GM19324 (cell line): ENCODE measurements around the gene GATD1.

Source experiments
- ATAC-seq: cut with Tn5 transposase; IDR thresholded peaks from one replicate; pipeline ENCODE4 v1.9.1; 2021; ENCODE audit warnings: mild to moderate bottlenecking, moderate library complexity; ENCODE audit not compliant: unreplicated experiment, low FRiP score

GATD1 gene

DNA sequence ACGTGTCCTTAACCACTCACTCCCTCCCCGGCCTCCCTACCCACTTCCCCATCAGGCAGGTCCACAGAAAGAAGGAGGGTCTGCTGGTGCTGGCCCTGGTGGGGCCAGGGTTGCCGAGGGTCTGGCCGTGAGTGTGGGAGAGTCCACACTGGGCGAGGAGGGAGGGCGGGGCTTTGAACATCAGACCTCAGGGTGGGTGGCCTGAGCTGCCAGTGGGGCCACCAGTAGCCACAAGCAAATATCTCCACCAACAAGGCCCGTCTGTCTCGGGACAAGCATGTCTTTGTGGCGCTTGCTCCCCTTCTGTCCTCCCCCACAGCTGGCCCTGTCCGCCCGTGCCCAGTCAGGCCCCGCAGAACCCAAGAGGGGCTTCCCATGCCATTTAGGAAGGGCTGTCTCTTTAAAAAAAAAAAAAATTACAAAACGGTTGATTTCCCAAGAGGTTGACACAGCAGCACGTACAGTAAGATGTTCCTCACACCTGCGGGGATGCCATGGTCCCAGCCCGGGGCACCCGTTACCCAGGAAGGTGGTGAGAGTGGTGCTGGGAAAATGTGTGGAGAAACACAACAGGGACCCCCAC is 47.7 kb downstream of the GATD1 start:
- ATAC-seq, result no peak

- no peak for ATAC-seq
Observed at GRCh38 chr11:728901-729491, 48.3 kb downstream of the GATD1 start.

- no peak for ATAC-seq
Observed at GRCh38 chr11:727859-728748, 49.2 kb downstream of the GATD1 start.

DNA sequence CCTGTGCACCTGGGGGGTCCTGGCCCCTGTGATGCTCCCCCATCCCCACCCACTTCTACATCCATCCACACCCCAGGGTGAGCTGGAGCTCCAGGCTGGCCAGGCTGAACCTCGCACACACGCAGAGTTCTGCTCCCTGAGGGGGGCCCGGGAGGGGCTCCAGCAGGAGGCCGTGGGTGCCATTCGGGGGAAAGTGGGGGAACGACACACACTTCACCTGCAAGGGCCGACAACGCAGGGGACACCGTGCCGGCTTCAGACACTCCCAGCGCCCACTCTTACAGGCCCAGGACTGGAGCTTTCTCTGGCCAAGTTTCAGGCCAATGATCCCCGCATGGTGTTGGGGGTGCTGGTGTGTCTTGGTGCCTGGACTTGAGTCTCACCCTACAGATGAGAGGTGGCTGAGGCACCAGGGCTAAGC is 50.0 kb downstream of the GATD1 start:
- no peak for ATAC-seq

DNA sequence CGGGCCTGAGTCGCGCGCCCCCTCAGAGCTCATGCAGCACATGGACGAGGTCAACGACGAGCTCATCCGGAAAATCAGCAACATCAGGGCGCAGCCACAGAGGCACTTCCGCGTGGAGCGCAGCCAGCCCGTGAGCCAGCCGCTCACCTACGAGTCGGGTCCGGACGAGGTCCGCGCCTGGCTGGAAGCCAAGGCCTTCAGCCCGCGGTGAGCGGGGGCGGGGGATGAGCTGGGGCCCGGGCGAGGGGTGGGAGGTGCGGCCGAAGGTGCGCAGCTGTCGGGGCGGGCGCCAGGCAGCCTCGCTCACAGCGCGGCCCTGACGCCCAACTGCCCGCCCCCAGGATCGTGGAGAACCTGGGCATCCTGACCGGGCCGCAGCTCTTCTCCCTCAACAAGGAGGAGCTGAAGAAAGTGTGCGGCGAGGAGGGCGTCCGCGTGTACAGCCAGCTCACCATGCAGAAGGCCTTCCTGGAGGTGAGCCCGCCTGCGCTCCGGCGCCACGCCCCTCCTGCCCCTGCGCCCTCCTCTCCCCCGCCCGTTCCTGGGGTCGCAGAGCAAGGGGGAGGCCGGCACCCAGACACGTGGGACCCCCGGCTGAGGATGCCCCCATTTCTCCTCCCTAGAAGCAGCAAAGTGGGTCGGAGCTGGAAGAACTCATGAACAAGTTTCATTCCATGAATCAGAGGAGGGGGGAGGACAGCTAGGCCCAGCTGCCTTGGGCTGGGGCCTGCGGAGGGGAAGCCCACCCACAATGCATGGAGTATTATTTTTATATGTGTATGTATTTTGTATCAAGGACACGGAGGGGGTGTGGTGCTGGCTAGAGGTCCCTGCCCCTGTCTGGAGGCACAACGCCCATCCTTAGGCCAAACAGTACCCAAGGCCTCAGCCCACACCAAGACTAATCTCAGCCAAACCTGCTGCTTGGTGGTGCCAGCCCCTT is 50.7 kb downstream of the GATD1 start:
- no peak for ATAC-seq

DNA sequence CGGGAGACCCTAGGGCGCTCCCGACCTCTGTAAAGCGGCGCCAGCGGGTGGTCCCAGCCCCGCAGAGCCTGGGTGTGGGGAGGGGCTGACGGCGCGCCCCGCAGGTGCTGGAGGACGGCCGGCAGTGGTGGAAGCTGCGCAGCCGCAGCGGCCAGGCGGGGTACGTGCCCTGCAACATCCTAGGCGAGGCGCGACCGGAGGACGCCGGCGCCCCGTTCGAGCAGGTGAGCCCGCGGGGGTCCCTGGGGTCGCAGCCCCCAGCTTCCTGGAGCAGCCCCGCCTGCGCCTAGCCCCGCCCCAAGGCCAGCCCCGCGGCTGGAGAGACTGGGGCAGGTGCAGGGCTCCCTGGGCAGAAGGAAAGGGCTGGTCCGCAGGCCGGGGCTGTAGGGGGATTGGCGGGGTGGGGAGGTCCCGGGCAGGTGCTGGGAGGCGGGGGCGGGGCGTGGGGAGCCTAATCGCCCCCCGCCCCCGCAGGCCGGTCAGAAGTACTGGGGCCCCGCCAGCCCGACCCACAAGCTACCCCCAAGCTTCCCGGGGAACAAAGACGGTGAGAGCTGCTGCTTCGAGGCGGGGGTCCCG is 51.6 kb downstream of the GATD1 start:
- no peak for ATAC-seq

DNA sequence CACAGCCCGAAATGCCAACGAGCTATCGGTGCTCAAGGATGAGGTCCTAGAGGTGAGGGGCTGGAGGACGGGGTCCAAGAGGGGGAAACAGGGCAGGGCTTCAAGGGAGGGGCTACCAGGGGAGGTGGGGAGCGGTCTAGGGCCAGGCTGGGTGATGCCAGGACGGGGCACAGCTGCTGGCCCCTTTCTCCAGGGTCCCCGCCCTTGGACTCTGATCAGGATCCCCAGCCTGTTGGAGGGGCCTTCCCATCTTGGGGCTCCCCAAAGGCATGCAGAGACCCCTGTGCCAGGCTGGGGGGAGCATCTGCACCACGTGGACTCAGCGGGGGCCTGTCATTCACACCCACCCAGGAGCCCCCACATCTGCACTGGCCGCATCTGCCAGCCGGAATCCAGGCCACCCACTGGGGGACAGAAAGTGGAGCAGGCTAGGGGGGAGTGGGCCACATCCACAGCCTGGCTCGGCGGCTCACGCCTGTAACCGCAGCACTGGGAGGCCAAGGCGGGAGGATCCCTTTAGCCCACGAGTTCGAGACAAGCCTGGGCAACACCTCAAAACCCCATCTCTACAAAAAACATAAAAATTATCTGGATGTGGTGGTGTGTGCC is 52.4 kb downstream of the GATD1 start:
- no peak for ATAC-seq

DNA sequence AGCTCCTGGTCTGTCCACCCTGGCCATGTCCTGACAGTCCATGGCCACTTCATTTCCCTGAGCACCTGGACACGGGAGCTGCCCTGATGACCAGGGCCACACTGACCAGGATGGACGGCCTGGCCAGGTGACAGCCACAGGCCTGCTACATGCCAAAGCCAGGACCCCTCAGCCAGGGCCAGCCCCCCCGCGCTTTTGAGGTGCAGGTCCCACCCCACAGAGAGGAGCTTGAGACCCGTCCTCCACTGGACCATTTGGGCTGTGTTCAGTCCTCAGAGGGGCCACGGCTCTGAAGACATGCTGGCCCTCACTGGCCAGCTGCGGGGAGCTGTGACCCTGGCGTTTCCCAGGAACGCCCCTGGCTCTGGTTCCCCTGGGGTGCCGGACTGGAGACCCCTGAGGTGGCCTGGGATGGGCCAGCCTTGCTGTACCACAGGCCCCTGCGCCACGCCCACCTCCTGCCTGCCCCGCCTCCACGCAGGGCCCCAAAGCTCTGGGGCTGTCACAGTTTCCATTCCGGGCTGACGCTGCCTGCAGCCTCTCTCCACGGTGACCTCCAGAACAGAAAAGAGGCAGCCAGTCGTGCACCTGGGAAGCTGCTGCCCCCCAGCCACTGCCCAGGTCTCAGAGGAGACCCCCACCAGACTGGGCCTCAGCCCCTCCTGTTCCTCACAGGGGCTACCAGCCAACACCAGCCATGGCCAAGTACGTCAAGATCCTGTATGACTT is 53.1 kb downstream of the GATD1 start:
- no peak for ATAC-seq

- no peak for ATAC-seq
Observed at GRCh38 chr11:723120-723883, 54.0 kb downstream of the GATD1 start.

DNA sequence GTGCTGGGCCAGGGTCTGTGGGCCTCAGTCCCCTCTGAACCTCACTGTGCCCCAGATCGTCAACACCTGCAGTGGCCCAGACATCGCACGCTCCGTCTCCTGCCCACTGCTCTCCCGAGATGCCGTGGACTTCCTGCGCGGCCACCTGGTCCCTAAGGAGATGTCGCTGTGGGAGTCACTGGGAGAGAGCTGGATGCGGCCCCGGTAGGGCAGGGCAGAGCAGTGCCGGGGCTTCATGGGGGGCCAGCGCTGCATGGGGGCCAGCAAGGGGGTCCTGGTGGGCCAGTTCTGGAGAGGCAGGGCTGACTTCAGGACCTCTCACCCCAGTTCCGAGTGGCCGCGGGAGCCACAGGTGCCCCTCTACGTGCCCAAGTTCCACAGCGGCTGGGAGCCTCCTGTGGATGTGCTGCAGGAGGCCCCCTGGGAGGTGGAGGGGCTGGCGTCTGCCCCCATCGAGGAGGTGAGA is 54.9 kb downstream of the GATD1 start:
- no peak for ATAC-seq

GRCh38 chr11:721741-722345 is 55.4 kb downstream of the GATD1 start:
- ATAC-seq, result no peak

GRCh38 chr11:721247-721740 is 56.0 kb downstream of the GATD1 start:
- ATAC-seq, result no peak

DNA sequence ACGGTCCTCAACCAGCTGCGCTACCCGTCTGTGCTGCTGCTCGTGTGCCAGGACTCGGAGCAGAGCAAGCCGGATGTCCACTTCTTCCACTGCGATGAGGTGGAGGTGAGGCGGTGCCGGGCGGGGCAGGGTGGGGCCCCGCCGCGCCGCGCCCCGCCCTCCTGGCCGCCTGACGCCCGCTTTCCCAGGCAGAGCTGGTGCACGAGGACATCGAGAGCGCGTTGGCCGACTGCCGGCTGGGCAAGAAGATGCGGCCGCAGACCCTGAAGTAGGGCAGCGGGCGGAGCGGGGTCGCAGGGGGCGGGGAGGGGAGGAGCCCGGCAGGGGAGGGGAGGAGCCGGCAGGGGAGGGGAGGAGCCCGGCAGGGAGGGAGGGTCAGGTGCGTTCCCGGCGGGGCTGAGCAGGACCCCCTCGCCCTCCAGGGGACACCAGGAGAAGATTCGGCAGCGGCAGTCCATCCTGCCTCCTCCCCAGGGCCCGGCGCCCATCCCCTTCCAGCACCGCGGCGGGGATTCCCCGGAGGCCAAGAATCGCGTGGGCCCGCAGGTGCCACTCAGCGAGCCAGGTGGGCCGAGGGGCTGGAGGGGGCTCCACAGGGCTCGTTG is 56.5 kb downstream of the GATD1 start:
- no peak for ATAC-seq

DNA sequence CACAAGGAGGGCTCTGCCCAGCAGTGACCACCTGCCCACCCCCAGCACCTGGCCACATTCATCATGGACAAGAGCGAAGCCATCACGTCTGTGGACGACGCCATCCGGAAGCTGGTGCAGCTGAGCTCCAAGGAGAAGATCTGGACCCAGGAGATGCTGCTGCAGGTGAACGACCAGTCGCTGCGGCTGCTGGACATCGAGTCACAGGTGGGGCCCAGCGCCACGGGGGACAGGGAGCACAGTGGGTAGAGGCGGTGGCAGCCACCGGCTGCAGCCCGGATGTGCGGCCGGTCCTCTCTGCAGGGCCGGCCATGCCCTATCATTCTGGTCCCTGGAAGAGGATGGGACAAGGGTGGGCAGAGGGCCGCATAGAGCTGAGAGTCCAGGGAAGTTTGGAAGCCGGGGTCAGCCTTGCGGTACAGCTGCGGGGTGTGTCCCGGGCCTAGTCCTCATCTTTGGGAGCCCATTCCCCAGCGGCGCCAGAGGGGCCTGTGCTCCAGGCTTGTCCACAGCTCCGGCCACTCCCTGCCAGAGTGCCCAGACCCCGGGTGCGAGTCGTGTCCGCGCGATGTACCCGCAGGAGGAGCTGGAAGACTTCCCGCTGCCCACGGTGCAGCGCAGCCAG is 57.2 kb downstream of the GATD1 start:
- ATAC-seq, result no peak

DNA sequence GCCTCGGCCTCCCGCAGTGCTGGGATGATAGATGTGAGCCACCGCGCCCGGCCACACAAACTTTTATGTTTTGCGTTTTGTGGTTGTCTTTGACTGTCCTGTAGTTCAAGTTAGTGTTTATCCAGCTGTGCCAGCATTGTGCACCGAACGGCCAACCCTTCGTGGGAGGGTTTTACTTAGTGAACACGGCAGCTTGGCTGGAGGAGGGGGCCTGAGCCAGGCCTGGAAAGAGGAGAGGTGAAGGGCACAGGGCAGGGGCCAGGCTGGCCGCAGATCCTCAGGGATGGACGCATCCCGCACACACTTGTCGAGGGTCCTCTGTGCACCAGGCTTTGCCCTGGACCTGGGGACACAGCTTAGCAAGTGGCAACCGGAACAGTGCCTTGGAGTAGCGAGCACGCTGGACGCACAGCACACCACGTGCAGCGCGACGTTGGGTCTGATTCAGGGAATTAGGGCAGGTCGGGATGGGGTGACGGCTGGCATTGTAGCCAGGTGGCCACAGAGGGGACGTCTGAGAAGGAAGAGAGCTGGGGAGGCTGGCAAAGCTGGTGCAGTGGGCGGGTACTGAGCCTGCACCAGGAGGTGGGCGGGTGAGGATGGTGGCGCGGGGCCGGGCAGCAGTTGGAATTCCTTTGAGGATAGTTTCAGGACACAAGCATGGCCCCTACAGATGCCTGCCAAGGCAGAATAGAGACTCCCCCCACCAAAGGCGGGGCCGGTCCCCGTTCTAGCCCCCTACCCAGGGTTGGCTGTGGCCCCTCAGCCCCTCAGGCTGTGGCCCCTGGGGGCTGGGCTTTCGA is 57.9 kb downstream of the GATD1 start:
- ATAC-seq, result no peak
